NCI-H1105 treated with DMSO at 0.1 percent for 48 hours (cell line): ENCODE data around the gene SEC14L5.
"Not testable (repeated sequence)": the region's sequence is repeated elsewhere in the genome, so short reads cannot be mapped to it uniquely, and the experiment has no call there.

ENCODE experiments used
- DNase-seq: peaks from one replicate; lab custom pipeline; 2025; lab: John Stamatoyannopoulos, UW

Gene SEC14L5

GRCh38 chr16:5041600-5042133, 83.5 kb downstream of the SEC14L5 start:
- no peak for DNase-seq

- DNase-seq: no peak
Measured at GRCh38 chr16:5042574-5043171, 84.5 kb downstream of the SEC14L5 start.

GRCh38 chr16:5044011-5044540, 85.9 kb downstream of the SEC14L5 start:
- DNase-seq: no peak

GRCh38 chr16:5044581-5044980, 86.5 kb downstream of the SEC14L5 start:
- DNase-seq: not testable (repeated sequence)

GRCh38 chr16:5045499-5046115, 87.5 kb downstream of the SEC14L5 start:
- DNase-seq: no peak

GRCh38 chr16:5046914-5047313, 88.8 kb downstream of the SEC14L5 start:
- no peak for DNase-seq

GRCh38 chr16:5054876-5055865, 97.0 kb downstream of the SEC14L5 start:
- no peak for DNase-seq

- no peak for DNase-seq
Measured at GRCh38 chr16:5056352-5056751, 98.2 kb downstream of the SEC14L5 start.

GRCh38 chr16:5058476-5058875, 100.3 kb downstream of the SEC14L5 start:
- DNase-seq: no peak

GRCh38 chr16:5059386-5060072, 101.4 kb downstream of the SEC14L5 start:
- DNase-seq: no peak

- DNase-seq: no peak
Measured at GRCh38 chr16:5060073-5060641, 102.0 kb downstream of the SEC14L5 start.

- DNase-seq: no peak
Measured at GRCh38 chr16:5062051-5062450, 103.9 kb downstream of the SEC14L5 start.

- no peak for DNase-seq
Measured at GRCh38 chr16:5062790-5063765, 104.9 kb downstream of the SEC14L5 start.

GRCh38 chr16:5064915-5065314, 106.8 kb downstream of the SEC14L5 start:
- peak; percentile 22 for DNase-seq

GRCh38 chr16:5065326-5065725, 107.2 kb downstream of the SEC14L5 start:
- DNase-seq: no peak

GRCh38 chr16:5065813-5066212, 107.7 kb downstream of the SEC14L5 start, which contains the start of gene C16orf89:
TSS of gene C16orf89 (minus strand) at chr16:5065956. CDS start at chr16:5065908, 48 bp downstream.
- no peak for DNase-seq

- no peak for DNase-seq
Measured at GRCh38 chr16:5066511-5066910, 108.4 kb downstream of the SEC14L5 start.
